K562 (cell line): ENCODE data around the gene B9D2. TPM values are rescaled to one million over a fixed set of nuclear protein-coding genes. Genes with fewer than 3 reads are reported as not detected.

ENCODE experiments used
- CCNT2 ChIP-seq: IDR thresholded peaks from 2 replicates; pipeline ENCODE4 v1.6.1; 2011; ENCODE audit warnings: borderline replicate concordance, low read depth, mild to moderate bottlenecking, moderate library complexity, mixed read lengths, low read length; ENCODE audit not compliant: insufficient read length; ENCODE audit errors: extremely low read depth
- CREM ChIP-seq: IDR thresholded peaks from 2 replicates; pipeline ENCODE4 v1.6.1; 2014; ENCODE audit warnings: antibody characterized with exemption, low read depth
- FOXJ3 ChIP-seq: sonication (generic); formaldehyde crosslinking; IDR thresholded peaks from 2 replicates; pipeline ENCODE4 v1.4.0; 2020; ENCODE audit warnings: mild to moderate bottlenecking, missing genetic modification reagents
- GABPA ChIP-seq: fragments of 200-800 bp; sonication (Bioruptor generic); conservative IDR thresholded peaks from 2 replicates; pipeline ENCODE4 v1.6.1; 2016; ENCODE audit warnings: low read depth, missing genetic modification characterization, missing compliant biosample characterization
- HDAC6 ChIP-seq: IDR thresholded peaks from 2 replicates; pipeline ENCODE4 v1.6.1; 2012; ENCODE audit warnings: low read depth, mild to moderate bottlenecking, control low read depth, inconsistent platforms, low read length, moderate library complexity
- LCOR ChIP-seq: sonication (generic); formaldehyde crosslinking; IDR thresholded peaks from 2 replicates; pipeline ENCODE4 v1.8.0; 2022; ENCODE audit warnings: mild to moderate bottlenecking, missing genetic modification reagents
- MAZ ChIP-seq, 2 experiments: fragments of 450-650 bp in 1 of 2; sonication (generic) in 1 of 2; formaldehyde crosslinking; IDR thresholded peaks in 1 of 2; conservative IDR thresholded peaks in 1 of 2; 2 replicates each; pipeline versions ENCODE4 v1.4.0 to v1.5.0; 2020; ENCODE audit warnings: mild to moderate bottlenecking in 1 of 2, missing genetic modification reagents in 1 of 2
- RBM14 ChIP-seq: fragments of 200-400 bp; formaldehyde crosslinking; IDR thresholded peaks from 2 replicates; pipeline ENCODE4 v1.6.1; 2018; ENCODE audit warnings: low read depth, mild to moderate bottlenecking, low read length, moderate library complexity, borderline replicate concordance; ENCODE audit not compliant: insufficient read depth
- THRB ChIP-seq: fragments of 450-650 bp; formaldehyde crosslinking; conservative IDR thresholded peaks from 2 replicates; pipeline ENCODE4 v1.4.0; 2022; ENCODE audit warnings: mild to moderate bottlenecking, missing genetic modification characterization
- TRIM24 ChIP-seq, 2 experiments: fragments of 450-650 bp; IDR thresholded peaks; 2 replicates each; pipeline ENCODE4 v1.6.1; 2016
- ZNF212 ChIP-seq: fragments of 450-650 bp; formaldehyde crosslinking; IDR thresholded peaks from 2 replicates; pipeline ENCODE4 v1.4.0; 2020; ENCODE audit warnings: mild to moderate bottlenecking
- ZNF24 ChIP-seq: fragments of 450-650 bp; IDR thresholded peaks from 2 replicates; pipeline ENCODE4 v1.6.1; 2016
- ZNF699 ChIP-seq: fragments of 250-450 bp; sonication (Bioruptor Pico); IDR thresholded peaks from 2 replicates; pipeline ENCODE4 v1.8.0; 2021; ENCODE audit warnings: mild to moderate bottlenecking, moderate library complexity; ENCODE audit not compliant: insufficient replicate concordance
- polyA plus RNA-seq, 8 experiments: library from polyadenylated mRNA; depleted of rRNA in 4 of 8; stranded (reverse) in 5 of 8; unstranded in 3 of 8; fragments of >200 nt; fragmentation: Nextera tagmentation in 2 of 8; fragmentation: Illumina TruSeq in 1 of 8; extraction: Ambion mirVana in 2 of 8; extraction: Trizol in 1 of 8; gene quantifications; 2 replicates each; pipeline versions ENCODE4 v1.2.1 to v1.2.3, GENCODE V29; 2011 to 2014; ENCODE audit warnings: inconsistent platforms in 1 of 8, missing spikeins in 1 of 8
- total RNA-seq, 7 experiments: library from RNA; depleted of rRNA in 6 of 7; stranded (reverse); fragments of >200 nt in 6 of 7; fragmentation: Illumina TruSeq in 2 of 7; extraction: Trizol in 2 of 7; gene quantifications; 2 replicates each; pipeline versions ENCODE4 v1.2.1 to v1.2.3, GENCODE V29; 2011 to 2021; ENCODE audit warnings: low replicate concordance in 1 of 7
- TF ChIP-seq, protein P1 (sequence below): fragments of 450-650 bp; IDR thresholded peaks from 2 replicates; pipeline ENCODE4 v1.6.1; 2017; ENCODE audit warnings: mild to moderate bottlenecking, moderate library complexity
- TF ChIP-seq, protein P2 (sequence below), 2 experiments: fragments of 450-650 bp in 1 of 2; sonication (generic) in 1 of 2; formaldehyde crosslinking in 1 of 2; IDR thresholded peaks in 1 of 2; conservative IDR thresholded peaks in 1 of 2; 2 replicates each; pipeline versions ENCODE4 v1.6.1 to v1.8.1; 2016 to 2023; ENCODE audit warnings: mild to moderate bottlenecking in 2 of 2, moderate library complexity in 2 of 2, inconsistent platforms in 1 of 2, missing genetic modification reagents in 1 of 2
- TF ChIP-seq, protein P3 (sequence below): fragments of 150-350 bp; conservative IDR thresholded peaks from 2 replicates; pipeline ENCODE4 v1.6.1; 2014; ENCODE audit warnings: low read length

Gene B9D2
- total and polyA plus RNA-seq, 9 of the 15 experiments (the other 6 are each of a cell fraction or from before 2014, with no cell fraction given) = 0.83 to 6.9 (median 2.8) TPM

- TF ChIP-seq MAZ (CRISPR knock-in tag; conservative IDR thresholded peaks at IDR 0.05 in 1 of 2, IDR thresholded peaks at IDR 0.05 in 1 of 2) = peak; percentile 92 to 98
- no peak for TF ChIP-seq RBM14
- TF ChIP-seq CCNT2 = peak; percentile 94
- TF ChIP-seq, protein P1, sequence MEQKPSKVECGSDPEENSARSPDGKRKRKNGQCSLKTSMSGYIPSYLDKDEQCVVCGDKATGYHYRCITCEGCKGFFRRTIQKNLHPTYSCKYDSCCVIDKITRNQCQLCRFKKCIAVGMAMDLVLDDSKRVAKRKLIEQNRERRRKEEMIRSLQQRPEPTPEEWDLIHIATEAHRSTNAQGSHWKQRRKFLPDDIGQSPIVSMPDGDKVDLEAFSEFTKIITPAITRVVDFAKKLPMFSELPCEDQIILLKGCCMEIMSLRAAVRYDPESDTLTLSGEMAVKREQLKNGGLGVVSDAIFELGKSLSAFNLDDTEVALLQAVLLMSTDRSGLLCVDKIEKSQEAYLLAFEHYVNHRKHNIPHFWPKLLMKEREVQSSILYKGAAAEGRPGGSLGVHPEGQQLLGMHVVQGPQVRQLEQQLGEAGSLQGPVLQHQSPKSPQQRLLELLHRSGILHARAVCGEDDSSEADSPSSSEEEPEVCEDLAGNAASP = no peak
- peak; percentile 59; the same call in 1 of the 2 replicates for TF ChIP-seq THRB (CRISPR knock-in tag)
- peak; percentile 58; the same call in 1 of the 2 replicates for TF ChIP-seq GABPA (tag)
- TF ChIP-seq, protein P2, sequence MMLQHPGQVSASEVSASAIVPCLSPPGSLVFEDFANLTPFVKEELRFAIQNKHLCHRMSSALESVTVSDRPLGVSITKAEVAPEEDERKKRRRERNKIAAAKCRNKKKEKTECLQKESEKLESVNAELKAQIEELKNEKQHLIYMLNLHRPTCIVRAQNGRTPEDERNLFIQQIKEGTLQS (IDR thresholded peaks at IDR 0.05) = no peak
- TF ChIP-seq, protein P2 (CRISPR knock-in tag; conservative IDR thresholded peaks at IDR 0.05) = no peak
- TF ChIP-seq ZNF699 (CRISPR knock-in tag) = no peak
- TF ChIP-seq LCOR = peak; percentile 81
- no peak for TF ChIP-seq FOXJ3 (CRISPR knock-in tag)
- TF ChIP-seq HDAC6 = no peak
- TF ChIP-seq, protein P3, sequence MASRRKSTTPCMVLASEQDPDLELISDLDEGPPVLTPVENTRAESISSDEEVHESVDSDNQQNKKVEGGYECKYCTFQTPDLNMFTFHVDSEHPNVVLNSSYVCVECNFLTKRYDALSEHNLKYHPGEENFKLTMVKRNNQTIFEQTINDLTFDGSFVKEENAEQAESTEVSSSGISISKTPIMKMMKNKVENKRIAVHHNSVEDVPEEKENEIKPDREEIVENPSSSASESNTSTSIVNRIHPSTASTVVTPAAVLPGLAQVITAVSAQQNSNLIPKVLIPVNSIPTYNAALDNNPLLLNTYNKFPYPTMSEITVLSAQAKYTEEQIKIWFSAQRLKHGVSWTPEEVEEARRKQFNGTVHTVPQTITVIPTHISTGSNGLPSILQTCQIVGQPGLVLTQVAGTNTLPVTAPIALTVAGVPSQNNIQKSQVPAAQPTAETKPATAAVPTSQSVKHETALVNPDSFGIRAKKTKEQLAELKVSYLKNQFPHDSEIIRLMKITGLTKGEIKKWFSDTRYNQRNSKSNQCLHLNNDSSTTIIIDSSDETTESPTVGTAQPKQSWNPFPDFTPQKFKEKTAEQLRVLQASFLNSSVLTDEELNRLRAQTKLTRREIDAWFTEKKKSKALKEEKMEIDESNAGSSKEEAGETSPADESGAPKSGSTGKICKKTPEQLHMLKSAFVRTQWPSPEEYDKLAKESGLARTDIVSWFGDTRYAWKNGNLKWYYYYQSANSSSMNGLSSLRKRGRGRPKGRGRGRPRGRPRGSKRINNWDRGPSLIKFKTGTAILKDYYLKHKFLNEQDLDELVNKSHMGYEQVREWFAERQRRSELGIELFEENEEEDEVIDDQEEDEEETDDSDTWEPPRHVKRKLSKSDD = no peak
- TF ChIP-seq CREM = peak; percentile 60
- TF ChIP-seq ZNF212 = no peak
- TF ChIP-seq ZNF24 = no peak
- no peak for TF ChIP-seq TRIM24 (IDR thresholded peaks at IDR 0.05)
These were observed 10.2 kb downstream of the B9D2 start, which contains the start of gene TGFB1 (continued) for GRCh38 chr19:41353466-41354342.
